Posterior cingulate gyrus (tissue), 11 donors: ENCODE results near the gene SYNRG.

Experiments
- DNase-seq, 10 donors: peaks; one replicate each; pipeline versions ENCODE4 v3.0.0 to v3.0.0-alpha.2; 2020 to 2021; ENCODE audit warnings: mixed read lengths in 3 of 10
- intact Hi-C: fragments of 100-400 bp; cut with DNase I; formaldehyde crosslinking; loops from one replicate; pipeline ENCODE4 v1.15.1; 2023

The SYNRG gene

GRCh38 chr17:37483311-37484039 lies 125.7 kb downstream of the SYNRG start:
- DNase-seq = peak in 3 of 10 donors; percentile 12 to 87 (median 17)
- intact Hi-C loops = loop anchor here (10.0 kb wide), 1 partner anchor 129 kb away; no protein-coding TSS in a partner anchor

GRCh38 chr17:37481001-37481665 lies 128.1 kb downstream of the SYNRG start:
- no peak for DNase-seq
- intact Hi-C loops = loop anchor here (10.0 kb wide), 1 partner anchor 126 kb away; no protein-coding TSS in a partner anchor

GRCh38 chr17:37480427-37480826 lies 128.8 kb downstream of the SYNRG start:
- intact Hi-C loops = loop anchor here (10.0 kb wide), 1 partner anchor 126 kb away; no protein-coding TSS in a partner anchor
- DNase-seq = no peak

- intact Hi-C loops = no loop called here
- no peak for DNase-seq
These were observed 130.2 kb downstream of the SYNRG start for GRCh38 chr17:37479025-37479424.

GRCh38 chr17:37478187-37478586 lies 131.0 kb downstream of the SYNRG start:
- DNase-seq = no peak
- intact Hi-C loops = no loop called here

- DNase-seq = peak in 3 of 10 donors; percentile 13 to 76 (median 54)
- intact Hi-C loops = no loop called here
These were observed 132.6 kb downstream of the SYNRG start for GRCh38 chr17:37476431-37477120.

GRCh38 chr17:37475731-37476420 lies 133.3 kb downstream of the SYNRG start:
- DNase-seq = no peak
- intact Hi-C loops = no loop called here

- intact Hi-C loops = no loop called here
- DNase-seq = no peak
These were observed 139.0 kb downstream of the SYNRG start for GRCh38 chr17:37470181-37470580.

GRCh38 chr17:37466471-37466870 lies 142.7 kb downstream of the SYNRG start:
- intact Hi-C loops = no loop called here
- no peak for DNase-seq

GRCh38 chr17:37465069-37465616 lies 144.1 kb downstream of the SYNRG start:
- intact Hi-C loops = no loop called here
- no peak for DNase-seq
